D341Med (cell line): ENCODE data around the gene MAP3K14.

Source experiments
- DNase-seq: peaks from one replicate; pipeline ENCODE4 v3.0.0; 2012; ENCODE audit warnings: low spot score

MAP3K14 gene

GRCh38 chr17:45300060-45300751 lies 16.6 kb downstream of the MAP3K14 start:
- DNase-seq, result no peak

DNA sequence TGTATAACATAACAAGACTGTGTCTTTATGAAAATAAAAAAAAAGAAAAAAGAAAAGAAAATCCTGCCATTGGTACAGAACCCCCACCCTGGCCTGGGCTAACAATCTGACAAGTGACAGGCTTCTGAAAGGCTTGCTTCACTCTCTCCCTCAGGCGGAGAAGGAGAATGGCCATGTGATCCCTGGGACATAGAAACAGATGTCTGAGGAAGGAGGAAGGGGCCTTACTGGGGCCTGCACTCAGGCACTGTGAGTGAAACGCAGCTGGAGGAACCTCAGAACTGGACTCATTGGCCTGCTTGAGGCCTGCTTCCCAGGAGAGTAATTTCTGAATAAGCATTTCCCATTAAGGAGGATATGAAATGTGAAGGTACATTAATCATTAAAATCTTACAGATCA lies 17.5 kb downstream of the MAP3K14 start:
- DNase-seq, result peak; percentile 75

- peak; percentile 85 for DNase-seq
Measured at GRCh38 chr17:45298546-45299285, 18.1 kb downstream of the MAP3K14 start.

DNA sequence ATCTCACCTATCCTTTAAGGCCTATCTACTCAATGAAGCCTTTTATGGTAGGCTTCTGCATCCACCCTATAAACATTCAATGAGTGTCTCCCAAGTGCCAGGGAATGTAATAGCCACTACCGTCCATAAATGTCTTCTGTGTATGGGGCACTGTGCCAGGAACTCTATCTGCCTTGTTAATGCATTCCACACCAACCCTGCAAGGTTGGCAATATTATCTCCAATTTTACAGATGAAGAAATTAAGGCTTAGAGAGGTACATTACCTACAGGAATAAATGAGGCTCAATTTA lies 20.0 kb downstream of the MAP3K14 start:
- DNase-seq, result no peak

DNA sequence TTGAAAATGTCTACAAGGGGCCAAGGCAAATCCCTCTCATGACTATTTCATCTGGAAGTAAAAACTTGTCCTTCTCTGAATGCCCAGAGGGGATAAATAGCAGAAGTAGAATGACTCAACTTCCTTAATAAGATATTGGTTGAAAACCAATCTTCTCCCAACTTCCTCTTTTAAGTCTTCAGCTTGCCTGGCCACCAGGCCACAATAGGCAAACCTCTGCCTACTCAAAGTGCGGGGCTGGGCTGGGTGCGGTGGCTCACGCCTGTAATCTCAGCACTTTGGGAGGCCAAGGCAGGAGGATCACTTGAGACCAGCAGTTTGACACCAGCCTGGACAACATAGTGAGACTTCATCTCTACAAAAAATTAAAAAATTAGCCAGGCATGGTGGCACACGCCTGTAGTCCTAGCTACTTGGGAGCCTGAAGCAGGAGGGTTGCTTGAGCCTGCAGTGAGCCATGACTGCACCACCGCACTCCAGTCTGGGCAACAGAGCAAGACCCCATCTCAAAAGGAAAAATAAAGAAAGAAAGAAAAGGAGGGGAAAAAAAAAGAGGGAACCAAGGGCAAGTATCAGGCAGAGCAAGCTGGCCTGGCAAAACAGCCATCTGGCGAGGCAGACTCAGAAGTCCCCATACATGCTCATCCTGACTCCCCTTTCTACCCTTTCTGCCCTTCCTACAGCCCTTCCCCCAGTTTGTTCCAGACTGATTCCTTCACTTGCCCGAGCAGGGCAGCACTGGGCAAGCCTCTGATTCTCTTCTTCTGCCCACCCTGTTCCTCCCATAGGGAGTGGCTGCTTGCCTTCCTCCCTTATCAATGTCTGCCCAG lies 20.6 kb downstream of the MAP3K14 start:
- no peak for DNase-seq

GRCh38 chr17:45294506-45294905 lies 22.3 kb downstream of the MAP3K14 start:
- no peak for DNase-seq

- DNase-seq, result no peak
Measured at GRCh38 chr17:45293413-45294211, 23.2 kb downstream of the MAP3K14 start.

DNA sequence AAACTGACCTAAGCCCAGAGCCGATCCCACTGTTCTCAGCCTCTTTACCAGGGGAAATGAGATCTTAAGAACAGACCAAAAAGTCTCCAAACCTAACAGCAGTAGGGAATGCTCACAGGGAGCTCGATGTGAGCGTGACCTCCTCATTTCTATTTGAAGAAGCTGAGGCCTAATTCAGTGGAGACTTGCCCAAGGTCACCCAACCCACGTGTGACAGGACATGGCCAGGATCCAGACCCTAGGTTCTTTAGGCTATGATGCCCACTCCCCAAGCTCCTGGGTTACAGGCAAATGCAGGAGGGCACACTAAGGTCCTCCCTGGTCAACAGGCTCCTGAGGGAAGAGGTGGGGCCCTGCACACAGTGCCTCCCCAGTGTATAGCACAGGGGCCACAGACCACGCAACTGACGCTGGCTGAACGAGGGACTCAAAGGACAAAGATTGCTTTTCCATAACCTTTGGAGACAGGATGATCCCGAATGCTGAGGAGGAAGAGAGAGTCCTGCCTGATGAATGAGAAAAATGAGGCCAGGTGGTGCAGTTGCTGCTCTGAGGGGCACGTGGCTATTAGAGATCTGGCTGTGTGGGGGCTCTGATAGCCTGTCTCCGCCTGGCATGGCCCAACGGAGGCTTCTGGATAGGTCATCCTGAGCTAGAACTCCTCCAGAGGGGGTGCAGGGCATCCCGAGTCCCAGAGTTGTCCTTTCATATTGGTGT lies 24.0 kb downstream of the MAP3K14 start:
- no peak for DNase-seq

- DNase-seq, result no peak
Measured at GRCh38 chr17:45291171-45291805, 25.5 kb downstream of the MAP3K14 start.

- DNase-seq, result no peak
Measured at GRCh38 chr17:45290269-45290765, 26.5 kb downstream of the MAP3K14 start.

DNA sequence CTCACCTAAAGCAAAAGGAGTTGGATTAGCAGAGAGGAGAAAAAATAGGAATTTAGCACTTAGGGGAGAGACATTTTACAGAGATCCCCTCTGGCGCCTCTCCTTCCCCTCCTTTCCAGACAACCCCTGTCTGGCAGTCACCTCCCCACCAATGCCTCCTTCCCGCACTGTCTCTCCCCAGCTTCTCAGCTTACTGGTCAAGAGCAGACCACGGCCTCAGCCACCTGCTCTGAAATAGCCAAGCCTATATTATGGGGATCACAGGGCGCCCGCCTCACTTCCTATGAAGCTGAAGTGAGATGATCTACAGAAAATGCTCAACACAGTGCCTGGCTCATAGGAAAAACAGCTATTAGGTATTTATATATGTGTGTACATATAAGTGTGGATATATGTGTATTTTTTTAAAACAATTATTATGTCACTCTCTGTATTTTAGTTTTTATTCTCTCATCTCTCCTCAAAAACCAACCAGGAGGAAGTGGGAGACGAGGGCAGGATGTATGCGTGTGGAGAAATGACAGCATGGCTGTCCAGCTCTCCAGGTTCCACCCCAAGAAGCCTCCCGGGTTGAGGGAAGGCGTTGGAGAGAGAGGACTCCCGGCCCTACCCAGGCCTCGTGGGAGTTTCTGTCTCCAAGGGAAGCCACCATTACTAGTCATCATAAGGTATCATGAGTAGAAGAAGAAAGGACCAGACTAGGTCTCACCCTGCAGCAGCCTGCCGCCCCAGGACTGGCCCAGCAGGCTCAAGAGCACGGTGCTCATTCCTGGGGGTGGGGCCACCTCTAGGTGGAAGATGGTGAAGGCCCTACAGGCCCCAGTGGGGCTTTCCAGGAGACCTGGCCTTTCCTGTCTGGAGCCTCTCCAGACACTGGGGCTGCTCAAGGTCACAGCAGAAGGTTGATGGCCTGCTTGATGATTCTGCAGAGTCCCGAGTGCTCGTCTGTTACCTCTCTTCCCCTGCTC lies 27.2 kb downstream of the MAP3K14 start:
- no peak for DNase-seq

DNA sequence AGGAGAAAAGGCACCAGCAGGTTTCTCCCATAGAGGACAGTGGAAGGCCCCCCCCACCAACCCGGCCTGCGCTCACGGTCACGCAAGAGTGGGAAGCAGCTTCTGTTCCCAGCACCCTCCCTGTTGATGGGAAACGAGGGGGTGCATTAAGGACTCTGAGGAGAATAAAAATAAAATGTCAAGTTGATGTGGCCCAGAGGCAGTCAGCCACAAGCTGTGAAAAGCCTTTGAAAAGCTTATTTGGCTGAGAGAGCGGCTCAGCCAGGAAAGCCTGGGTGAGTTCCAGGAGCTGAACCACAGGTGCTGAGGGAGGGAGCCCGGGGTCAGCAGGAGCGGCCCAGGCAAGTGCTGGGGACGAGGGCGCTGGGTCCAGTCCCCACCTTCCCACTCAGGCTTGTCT lies 28.0 kb downstream of the MAP3K14 start:
- DNase-seq, result peak; percentile 79

GRCh38 chr17:45287526-45288500 lies 29.0 kb downstream of the MAP3K14 start:
- DNase-seq, result peak; percentile 87

- DNase-seq, result no peak
Measured at GRCh38 chr17:45286286-45286685, 30.5 kb downstream of the MAP3K14 start.

DNA sequence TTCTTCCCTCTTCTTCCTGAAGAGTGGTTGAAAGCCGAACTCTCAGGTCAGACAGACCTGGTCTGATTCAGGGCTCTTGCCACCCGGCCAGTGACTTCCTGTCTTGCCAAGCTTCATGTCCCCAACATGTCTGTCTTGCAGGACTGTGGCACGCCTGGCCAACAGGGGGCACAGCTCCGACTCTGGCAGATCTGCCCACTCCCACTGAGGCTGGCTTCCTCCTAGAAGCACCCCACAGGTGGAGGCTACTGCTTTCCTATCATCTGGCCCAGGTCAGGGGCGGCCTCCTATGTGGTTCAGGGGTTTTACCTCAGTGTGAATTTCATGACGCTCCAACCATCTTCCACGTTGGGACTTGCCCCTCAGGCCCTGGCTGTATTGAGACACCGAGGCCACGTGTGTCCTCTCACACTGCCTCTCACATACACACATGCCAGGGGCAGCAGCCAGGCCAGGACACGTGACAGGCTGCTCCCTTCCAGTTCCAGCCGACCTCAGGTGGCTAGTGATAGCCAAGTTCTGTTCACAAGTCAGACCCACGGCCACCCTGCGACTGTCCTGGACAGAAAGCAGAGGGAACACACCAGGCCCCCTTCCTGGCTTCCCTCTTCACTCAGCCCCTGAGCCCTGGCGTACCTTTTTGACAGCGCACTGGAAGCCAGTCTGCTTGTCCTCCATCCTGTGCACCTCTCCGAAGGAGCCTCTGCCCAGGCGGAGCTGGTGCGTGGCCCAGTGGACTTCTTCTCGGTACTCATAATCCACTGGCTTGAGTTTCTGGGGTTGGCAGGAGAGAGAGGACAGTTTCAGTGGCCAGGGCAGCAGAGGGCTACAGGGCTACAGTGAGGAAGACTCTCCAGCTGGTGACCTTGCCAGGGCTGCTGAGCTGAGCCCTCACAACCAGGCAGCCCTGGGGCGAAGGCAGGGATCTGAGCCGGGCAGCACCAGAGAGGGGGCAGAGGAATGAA lies 32.4 kb downstream of the MAP3K14 start:
- no peak for DNase-seq

- no peak for DNase-seq
Measured at GRCh38 chr17:45283711-45284110, 33.1 kb downstream of the MAP3K14 start.
